ENCODE measurements around the gene OTUD1.

GRCh38 chr10:23452033-23452655 is 13.3 kb downstream of the OTUD1 start:
- TF ChIP-seq POLR2AphosphoS5 (IDR thresholded peaks at IDR 0.05): no peak
- TF ChIP-seq, protein P1, sequence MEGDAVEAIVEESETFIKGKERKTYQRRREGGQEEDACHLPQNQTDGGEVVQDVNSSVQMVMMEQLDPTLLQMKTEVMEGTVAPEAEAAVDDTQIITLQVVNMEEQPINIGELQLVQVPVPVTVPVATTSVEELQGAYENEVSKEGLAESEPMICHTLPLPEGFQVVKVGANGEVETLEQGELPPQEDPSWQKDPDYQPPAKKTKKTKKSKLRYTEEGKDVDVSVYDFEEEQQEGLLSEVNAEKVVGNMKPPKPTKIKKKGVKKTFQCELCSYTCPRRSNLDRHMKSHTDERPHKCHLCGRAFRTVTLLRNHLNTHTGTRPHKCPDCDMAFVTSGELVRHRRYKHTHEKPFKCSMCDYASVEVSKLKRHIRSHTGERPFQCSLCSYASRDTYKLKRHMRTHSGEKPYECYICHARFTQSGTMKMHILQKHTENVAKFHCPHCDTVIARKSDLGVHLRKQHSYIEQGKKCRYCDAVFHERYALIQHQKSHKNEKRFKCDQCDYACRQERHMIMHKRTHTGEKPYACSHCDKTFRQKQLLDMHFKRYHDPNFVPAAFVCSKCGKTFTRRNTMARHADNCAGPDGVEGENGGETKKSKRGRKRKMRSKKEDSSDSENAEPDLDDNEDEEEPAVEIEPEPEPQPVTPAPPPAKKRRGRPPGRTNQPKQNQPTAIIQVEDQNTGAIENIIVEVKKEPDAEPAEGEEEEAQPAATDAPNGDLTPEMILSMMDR (IDR thresholded peaks at IDR 0.05): no peak
